SK-N-SH treated with all-trans-retinoic acid at 6 μM for 48 hours (cell line): ENCODE measurements around the gene ETV4.

Experiments
- TF ChIP-seq, protein P1 (sequence below): fragments of 250-450 bp; sonication (Bioruptor Pico); IDR thresholded peaks from 2 replicates; pipeline ENCODE4 v1.8.0; 2020; ENCODE audit warnings: mild to moderate bottlenecking, moderate library complexity, borderline replicate concordance
- TF ChIP-seq, protein P2 (sequence below): fragments of 250-450 bp; sonication (Bioruptor Pico); IDR thresholded peaks from 2 replicates; pipeline ENCODE4 v1.5.0; 2020; ENCODE audit warnings: mild to moderate bottlenecking, moderate library complexity

DNA sequence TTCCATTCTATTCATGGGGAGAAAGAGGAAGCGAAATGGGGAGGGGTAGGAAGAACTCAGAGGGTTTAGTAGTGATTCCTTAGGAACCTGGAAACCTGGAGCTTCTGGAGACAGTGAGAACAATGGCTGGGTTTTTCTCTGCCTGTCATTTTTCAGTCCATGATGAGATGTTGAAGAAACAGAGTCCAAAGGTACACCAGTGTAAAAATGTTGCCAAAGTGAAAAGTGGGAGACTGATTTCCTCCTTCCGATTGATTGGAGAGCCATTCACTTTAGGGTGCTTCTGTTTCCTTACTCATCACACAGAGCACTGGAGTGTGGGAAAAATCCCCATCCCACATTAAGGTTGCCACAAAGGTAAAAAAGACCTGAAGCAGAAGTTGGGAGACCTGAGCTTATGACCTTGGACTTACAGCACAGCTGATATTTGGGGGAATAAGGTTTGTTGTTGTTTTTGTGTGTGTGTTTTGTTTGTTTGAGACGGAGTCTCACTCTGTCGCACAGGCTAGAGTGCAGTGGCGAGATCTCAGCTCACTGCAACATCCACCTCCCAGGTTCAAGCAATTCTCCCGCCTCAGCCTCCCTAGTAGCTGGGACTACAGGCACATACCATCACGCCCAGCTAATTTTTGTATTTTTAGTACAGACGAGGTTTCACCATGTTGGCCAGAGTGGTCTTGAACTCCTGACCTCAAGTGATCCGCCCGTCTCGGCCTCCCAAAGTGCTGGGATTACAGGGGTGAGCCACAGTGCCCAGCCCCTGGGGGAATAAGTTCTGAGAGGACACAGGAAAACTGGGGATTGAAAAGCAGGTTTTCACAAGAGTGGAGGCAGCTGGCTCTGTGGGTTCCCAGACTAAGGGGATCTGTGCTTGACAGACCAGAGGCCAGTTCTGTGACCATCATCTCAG is 63.8 kb downstream of the ETV4 start:
- TF ChIP-seq, protein P1, sequence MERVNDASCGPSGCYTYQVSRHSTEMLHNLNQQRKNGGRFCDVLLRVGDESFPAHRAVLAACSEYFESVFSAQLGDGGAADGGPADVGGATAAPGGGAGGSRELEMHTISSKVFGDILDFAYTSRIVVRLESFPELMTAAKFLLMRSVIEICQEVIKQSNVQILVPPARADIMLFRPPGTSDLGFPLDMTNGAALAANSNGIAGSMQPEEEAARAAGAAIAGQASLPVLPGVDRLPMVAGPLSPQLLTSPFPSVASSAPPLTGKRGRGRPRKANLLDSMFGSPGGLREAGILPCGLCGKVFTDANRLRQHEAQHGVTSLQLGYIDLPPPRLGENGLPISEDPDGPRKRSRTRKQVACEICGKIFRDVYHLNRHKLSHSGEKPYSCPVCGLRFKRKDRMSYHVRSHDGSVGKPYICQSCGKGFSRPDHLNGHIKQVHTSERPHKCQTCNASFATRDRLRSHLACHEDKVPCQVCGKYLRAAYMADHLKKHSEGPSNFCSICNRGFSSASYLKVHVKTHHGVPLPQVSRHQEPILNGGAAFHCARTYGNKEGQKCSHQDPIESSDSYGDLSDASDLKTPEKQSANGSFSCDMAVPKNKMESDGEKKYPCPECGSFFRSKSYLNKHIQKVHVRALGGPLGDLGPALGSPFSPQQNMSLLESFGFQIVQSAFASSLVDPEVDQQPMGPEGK (CRISPR knock-in tag): no peak
- TF ChIP-seq, protein P2, sequence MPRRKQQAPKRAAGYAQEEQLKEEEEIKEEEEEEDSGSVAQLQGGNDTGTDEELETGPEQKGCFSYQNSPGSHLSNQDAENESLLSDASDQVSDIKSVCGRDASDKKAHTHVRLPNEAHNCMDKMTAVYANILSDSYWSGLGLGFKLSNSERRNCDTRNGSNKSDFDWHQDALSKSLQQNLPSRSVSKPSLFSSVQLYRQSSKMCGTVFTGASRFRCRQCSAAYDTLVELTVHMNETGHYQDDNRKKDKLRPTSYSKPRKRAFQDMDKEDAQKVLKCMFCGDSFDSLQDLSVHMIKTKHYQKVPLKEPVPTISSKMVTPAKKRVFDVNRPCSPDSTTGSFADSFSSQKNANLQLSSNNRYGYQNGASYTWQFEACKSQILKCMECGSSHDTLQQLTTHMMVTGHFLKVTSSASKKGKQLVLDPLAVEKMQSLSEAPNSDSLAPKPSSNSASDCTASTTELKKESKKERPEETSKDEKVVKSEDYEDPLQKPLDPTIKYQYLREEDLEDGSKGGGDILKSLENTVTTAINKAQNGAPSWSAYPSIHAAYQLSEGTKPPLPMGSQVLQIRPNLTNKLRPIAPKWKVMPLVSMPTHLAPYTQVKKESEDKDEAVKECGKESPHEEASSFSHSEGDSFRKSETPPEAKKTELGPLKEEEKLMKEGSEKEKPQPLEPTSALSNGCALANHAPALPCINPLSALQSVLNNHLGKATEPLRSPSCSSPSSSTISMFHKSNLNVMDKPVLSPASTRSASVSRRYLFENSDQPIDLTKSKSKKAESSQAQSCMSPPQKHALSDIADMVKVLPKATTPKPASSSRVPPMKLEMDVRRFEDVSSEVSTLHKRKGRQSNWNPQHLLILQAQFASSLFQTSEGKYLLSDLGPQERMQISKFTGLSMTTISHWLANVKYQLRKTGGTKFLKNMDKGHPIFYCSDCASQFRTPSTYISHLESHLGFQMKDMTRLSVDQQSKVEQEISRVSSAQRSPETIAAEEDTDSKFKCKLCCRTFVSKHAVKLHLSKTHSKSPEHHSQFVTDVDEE (CRISPR knock-in tag): no peak
